ENCODE data around the gene C6orf62. TPM values are rescaled to one million over a fixed set of nuclear protein-coding genes. Genes with fewer than 3 reads are reported as not detected.

C6orf62 gene
- total RNA-seq, 4 donors from 2014 or later, result 58.4 to 108 (median 87.3) TPM

GRCh38 chr6:24694198-24694597 lies 24.8 kb downstream of the C6orf62 start:
- Histone ChIP-seq H3K9me3 (no peaks in the 10 kb centered on the region), H3K4me3 (replicated peaks in 1 of 3) (no peak overlapping the region), H3K36me3 (no peaks in the 10 kb centered on the region), H3K27ac (no peak overlapping the region), H3K27me3 (no peaks in the 10 kb centered on the region), H3K4me1 (no peaks in the 10 kb centered on the region)
- no peak for DNase-seq
- TF ChIP-seq POLR2A (IDR thresholded peaks at IDR 0.05), result no peak
- TF ChIP-seq, protein P1, sequence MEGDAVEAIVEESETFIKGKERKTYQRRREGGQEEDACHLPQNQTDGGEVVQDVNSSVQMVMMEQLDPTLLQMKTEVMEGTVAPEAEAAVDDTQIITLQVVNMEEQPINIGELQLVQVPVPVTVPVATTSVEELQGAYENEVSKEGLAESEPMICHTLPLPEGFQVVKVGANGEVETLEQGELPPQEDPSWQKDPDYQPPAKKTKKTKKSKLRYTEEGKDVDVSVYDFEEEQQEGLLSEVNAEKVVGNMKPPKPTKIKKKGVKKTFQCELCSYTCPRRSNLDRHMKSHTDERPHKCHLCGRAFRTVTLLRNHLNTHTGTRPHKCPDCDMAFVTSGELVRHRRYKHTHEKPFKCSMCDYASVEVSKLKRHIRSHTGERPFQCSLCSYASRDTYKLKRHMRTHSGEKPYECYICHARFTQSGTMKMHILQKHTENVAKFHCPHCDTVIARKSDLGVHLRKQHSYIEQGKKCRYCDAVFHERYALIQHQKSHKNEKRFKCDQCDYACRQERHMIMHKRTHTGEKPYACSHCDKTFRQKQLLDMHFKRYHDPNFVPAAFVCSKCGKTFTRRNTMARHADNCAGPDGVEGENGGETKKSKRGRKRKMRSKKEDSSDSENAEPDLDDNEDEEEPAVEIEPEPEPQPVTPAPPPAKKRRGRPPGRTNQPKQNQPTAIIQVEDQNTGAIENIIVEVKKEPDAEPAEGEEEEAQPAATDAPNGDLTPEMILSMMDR (IDR thresholded peaks at IDR 0.05), result no peak
- WGBS, 2 donors, result 93 to 94% methylated on average over 1 of the region's 1 CpG
- intact Hi-C loops (cut with DNase I), result no loop called here

GRCh38 chr6:24692848-24693592 lies 25.9 kb downstream of the C6orf62 start:
- TF ChIP-seq POLR2A (IDR thresholded peaks at IDR 0.05), result no peak
- TF ChIP-seq, protein P1 (IDR thresholded peaks at IDR 0.05), result no peak
- Histone ChIP-seq H3K27ac (no peak overlapping the region), H3K4me3 (replicated peaks in 1 of 3) (no peak overlapping the region), H3K9me3 (no peaks in the 10 kb centered on the region), H3K27me3 (no peaks in the 10 kb centered on the region), H3K4me1 (no peaks in the 10 kb centered on the region), H3K36me3 (peaks cover 0 to 4% of the 10 kb centered on the region in 2 donors)
- intact Hi-C loops (cut with DNase I), result no loop called here
- WGBS, 2 donors, result 95 to 98% methylated on average over 2 of the region's 2 CpGs
- DNase-seq, result no peak

- H3K27ac ChIP-seq, result no peak overlapping the region
- H3K4me1 ChIP-seq, result no peaks in the 10 kb centered on the region
- TF ChIP-seq POLR2A (IDR thresholded peaks at IDR 0.05), result no peak
- TF ChIP-seq, protein P1 (IDR thresholded peaks at IDR 0.05), result no peak
- no peak overlapping the region for H3K4me3 ChIP-seq (replicated peaks in 1 of 3)
- peaks cover 0 to 4% of the 10 kb centered on the region in 2 donors for H3K36me3 ChIP-seq
- DNase-seq, result no peak
- no peaks in the 10 kb centered on the region for H3K9me3 ChIP-seq
- WGBS, 2 donors, result 75 to 85% methylated on average over 3 of the region's 3 CpGs
- intact Hi-C loops (cut with DNase I), result no loop called here
- no peaks in the 10 kb centered on the region for H3K27me3 ChIP-seq
Observed at GRCh38 chr6:24692415-24692814, 26.5 kb downstream of the C6orf62 start.

DNA sequence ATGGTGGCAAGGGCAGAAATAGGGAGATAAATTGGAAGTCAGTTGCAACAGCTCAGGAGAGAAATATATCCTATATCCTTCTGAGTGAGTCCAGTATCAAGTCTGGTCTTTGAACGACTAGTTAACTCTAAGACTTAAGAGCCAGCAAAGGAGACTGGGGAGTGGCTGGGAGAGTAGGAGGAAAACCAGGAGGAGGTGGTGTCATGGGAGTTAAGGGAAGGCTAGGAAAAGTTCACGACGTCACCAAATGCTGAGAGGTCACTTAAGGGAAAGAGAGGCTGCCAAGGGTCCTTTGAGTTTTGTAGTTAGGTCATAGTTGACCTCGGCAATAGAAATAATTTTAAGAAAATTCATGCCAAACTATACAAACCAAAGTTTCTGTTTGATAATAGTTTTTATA lies 27.0 kb downstream of the C6orf62 start:
- WGBS, 2 donors, result 66 to 70% methylated on average over 4 of the region's 4 CpGs
- Histone ChIP-seq H3K4me3 (replicated peaks in 1 of 3) (no peak overlapping the region), H3K4me1 (no peaks in the 10 kb centered on the region), H3K9me3 (no peaks in the 10 kb centered on the region), H3K36me3 (peaks cover 0 to 4% of the 10 kb centered on the region in 2 donors), H3K27ac (no peak overlapping the region), H3K27me3 (no peaks in the 10 kb centered on the region)
- TF ChIP-seq, protein P1 (IDR thresholded peaks at IDR 0.05), result no peak
- TF ChIP-seq POLR2A (IDR thresholded peaks at IDR 0.05), result no peak
- DNase-seq, result no peak
- intact Hi-C loops (cut with DNase I), result no loop called here

- H3K4me1 ChIP-seq, result no peaks in the 10 kb centered on the region
- WGBS, 2 donors, result 94 to 96% methylated on average over 3 of the region's 3 CpGs
- H3K36me3 ChIP-seq, result peaks cover 0 to 4% of the 10 kb centered on the region in 2 donors
- no peak overlapping the region for H3K27ac ChIP-seq
- H3K9me3 ChIP-seq, result no peaks in the 10 kb centered on the region
- H3K4me3 ChIP-seq (replicated peaks in 1 of 3), result no peak overlapping the region
- no peaks in the 10 kb centered on the region for H3K27me3 ChIP-seq
- TF ChIP-seq POLR2A (IDR thresholded peaks at IDR 0.05), result no peak
- TF ChIP-seq, protein P1 (IDR thresholded peaks at IDR 0.05), result no peak
- no peak for DNase-seq
- intact Hi-C loops (cut with DNase I), result no loop called here
Observed at GRCh38 chr6:24691550-24691949, 27.4 kb downstream of the C6orf62 start.

Measured in thyroid gland (tissue), 4 donors.